MM.1S (cell line): ENCODE measurements around the gene FBXO38.

Experiments used
- DNase-seq: peaks from one replicate; pipeline ENCODE4 v3.0.0-alpha.2; 2015
- H2AFZ ChIP-seq: fragments of 300-600 bp; sonication (generic); 2 replicates; pipeline ENCODE4 v1.6.0; 2016; ENCODE audit warnings: antibody characterized with exemption, low read length
- H3F3A ChIP-seq: fragments of 300-600 bp; sonication (generic); 2 replicates; pipeline ENCODE4 v1.6.1; 2016; ENCODE audit warnings: mild to moderate bottlenecking, antibody characterized with exemption, low read length, moderate library complexity, mixed read lengths; ENCODE audit not compliant: insufficient read depth
- H3K27ac ChIP-seq: fragments of 300-600 bp; sonication (generic); 2 replicates; pipeline ENCODE4 v1.5.1; 2016; ENCODE audit warnings: mild to moderate bottlenecking, low read length
- H3K27me3 ChIP-seq: fragments of 300-600 bp; sonication (generic); replicated peaks from 2 replicates; pipeline ENCODE4 v1.6.0; 2016; ENCODE audit warnings: low read length; ENCODE audit not compliant: insufficient read depth
- H3K36me3 ChIP-seq: fragments of 300-600 bp; sonication (generic); replicated peaks from 2 replicates; pipeline ENCODE4 v1.6.1; 2016; ENCODE audit warnings: mild to moderate bottlenecking, low read length, mixed read lengths; ENCODE audit not compliant: insufficient read depth
- H3K4me1 ChIP-seq: fragments of 300-600 bp; sonication (generic); 2 replicates; pipeline ENCODE4 v1.6.1; 2016; ENCODE audit warnings: low read length, mixed read lengths
- H3K4me2 ChIP-seq: fragments of 300-600 bp; sonication (generic); 2 replicates; pipeline ENCODE4 v1.6.0; 2016; ENCODE audit warnings: low read depth, low read length
- H3K4me3 ChIP-seq: fragments of 300-600 bp; sonication (generic); 2 replicates; pipeline ENCODE4 v1.5.1; 2016; ENCODE audit warnings: low read length, mixed read lengths
- H3K79me2 ChIP-seq: fragments of 300-600 bp; sonication (generic); 2 replicates; pipeline ENCODE4 v1.6.1; 2016; ENCODE audit warnings: mixed run types, low read length, mixed read lengths
- H3K9ac ChIP-seq: fragments of 300-600 bp; sonication (generic); 2 replicates; pipeline ENCODE4 v1.6.1; 2016; ENCODE audit warnings: low read length, mixed read lengths
- H3K9me2 ChIP-seq: fragments of 300-600 bp; sonication (generic); replicated peaks from 2 replicates; pipeline ENCODE4 v1.6.1; 2016; ENCODE audit warnings: mild to moderate bottlenecking, low read length, mixed read lengths; ENCODE audit not compliant: insufficient read depth
- H3K9me3 ChIP-seq: fragments of 300-600 bp; sonication (generic); replicated peaks from 2 replicates; pipeline ENCODE4 v1.6.1; 2016; ENCODE audit warnings: mild to moderate bottlenecking, low read length, mixed read lengths; ENCODE audit not compliant: insufficient read depth
- H4K20me1 ChIP-seq: fragments of 300-600 bp; sonication (generic); 2 replicates; pipeline ENCODE4 v1.6.1; 2016; ENCODE audit warnings: mild to moderate bottlenecking, low read length, moderate library complexity, mixed read lengths; ENCODE audit not compliant: insufficient read depth
- CTCF ChIP-seq: fragments of 300-600 bp; sonication (generic); IDR thresholded peaks from 2 replicates; pipeline ENCODE4 v1.5.1; 2016; ENCODE audit warnings: antibody characterized with exemption, low read length, mixed read lengths
- EZH2 ChIP-seq: fragments of 300-600 bp; sonication (generic); optimal IDR thresholded peaks from 2 replicates; pipeline ENCODE3; 2017; ENCODE audit warnings: low read depth, mild to moderate bottlenecking, antibody characterized with exemption, low read length, mixed read lengths
- EZH2phosphoT487 ChIP-seq: fragments of 300-600 bp; sonication (generic); IDR thresholded peaks from 2 replicates; pipeline ENCODE4 v1.6.1; 2018; ENCODE audit warnings: antibody characterized with exemption, low read length

The FBXO38 gene

DNA sequence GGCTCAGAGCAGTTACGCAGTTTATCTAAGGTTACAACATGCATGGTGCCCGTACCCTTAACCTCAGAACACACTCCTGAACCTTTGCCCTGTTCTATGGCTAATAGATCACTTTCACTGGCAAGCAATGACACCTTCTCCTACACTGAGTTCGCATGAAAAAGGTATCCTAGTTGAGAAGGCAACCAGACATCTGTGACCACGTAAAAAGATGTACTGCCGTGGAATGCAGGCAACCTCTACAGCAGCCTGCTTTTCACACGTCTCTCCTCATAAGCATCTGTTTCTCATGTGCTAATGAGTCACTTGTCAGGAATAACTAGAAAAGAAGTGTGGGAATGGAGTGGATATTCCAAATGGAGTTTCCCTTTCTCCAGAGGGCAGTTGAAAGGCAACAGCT, 71.4 kb downstream of the FBXO38 start:
- no peaks in the 10 kb centered on the region for H3K4me1 ChIP-seq
- no peaks in the 10 kb centered on the region for H3K79me2 ChIP-seq
- H3K9ac ChIP-seq: no peak overlapping the region
- H4K20me1 ChIP-seq: no peaks in the 10 kb centered on the region
- H3F3A ChIP-seq: no peaks in the 10 kb centered on the region
- no peaks in the 10 kb centered on the region for H3K9me3 ChIP-seq
- DNase-seq: no peak
- no peaks in the 10 kb centered on the region for H3K36me3 ChIP-seq
- no peaks in the 10 kb centered on the region for H3K9me2 ChIP-seq
- H3K4me2 ChIP-seq: no peak overlapping the region
- no peak overlapping the region for H3K4me3 ChIP-seq
- H2AFZ ChIP-seq: no peak overlapping the region
- H3K27ac ChIP-seq: no peak overlapping the region
- no peaks in the 10 kb centered on the region for H3K27me3 ChIP-seq
- TF ChIP-seq EZH2: no peak
- no peak for TF ChIP-seq CTCF
- no peak for TF ChIP-seq EZH2phosphoT487

DNA sequence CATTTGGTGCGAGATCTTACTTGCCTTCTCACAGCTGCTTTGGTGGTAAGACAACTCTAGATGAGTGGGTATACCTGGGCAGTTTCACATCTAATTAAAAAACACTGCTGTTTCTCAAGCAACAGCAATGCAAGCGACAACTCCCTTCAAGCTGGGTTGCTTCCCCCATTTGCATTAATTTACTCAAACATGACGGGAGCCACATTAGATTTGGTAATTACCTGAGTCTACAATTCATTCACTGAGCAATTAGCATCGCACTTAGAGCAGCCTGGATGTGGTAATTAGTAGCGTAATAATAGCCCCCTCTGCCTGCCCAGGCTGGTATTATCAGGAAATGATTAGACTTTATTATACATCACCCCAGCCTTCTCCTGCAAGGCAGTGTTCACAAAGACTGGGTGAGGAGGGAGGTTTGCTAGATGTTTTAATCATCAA, 73.4 kb downstream of the FBXO38 start:
- H3K36me3 ChIP-seq: no peaks in the 10 kb centered on the region
- no peaks in the 10 kb centered on the region for H3K9me3 ChIP-seq
- H3F3A ChIP-seq: no peaks in the 10 kb centered on the region
- no peak overlapping the region for H3K4me2 ChIP-seq
- no peak overlapping the region for H3K27ac ChIP-seq
- H3K9ac ChIP-seq: no peak overlapping the region
- H3K4me3 ChIP-seq: no peak overlapping the region
- no peaks in the 10 kb centered on the region for H3K27me3 ChIP-seq
- H3K9me2 ChIP-seq: no peaks in the 10 kb centered on the region
- peak; percentile 16 for TF ChIP-seq CTCF
- TF ChIP-seq EZH2: no peak
- no peak for TF ChIP-seq EZH2phosphoT487
- DNase-seq: no peak
- no peak overlapping the region for H2AFZ ChIP-seq
- H4K20me1 ChIP-seq: no peaks in the 10 kb centered on the region
- no peaks in the 10 kb centered on the region for H3K79me2 ChIP-seq
- no peaks in the 10 kb centered on the region for H3K4me1 ChIP-seq

DNA sequence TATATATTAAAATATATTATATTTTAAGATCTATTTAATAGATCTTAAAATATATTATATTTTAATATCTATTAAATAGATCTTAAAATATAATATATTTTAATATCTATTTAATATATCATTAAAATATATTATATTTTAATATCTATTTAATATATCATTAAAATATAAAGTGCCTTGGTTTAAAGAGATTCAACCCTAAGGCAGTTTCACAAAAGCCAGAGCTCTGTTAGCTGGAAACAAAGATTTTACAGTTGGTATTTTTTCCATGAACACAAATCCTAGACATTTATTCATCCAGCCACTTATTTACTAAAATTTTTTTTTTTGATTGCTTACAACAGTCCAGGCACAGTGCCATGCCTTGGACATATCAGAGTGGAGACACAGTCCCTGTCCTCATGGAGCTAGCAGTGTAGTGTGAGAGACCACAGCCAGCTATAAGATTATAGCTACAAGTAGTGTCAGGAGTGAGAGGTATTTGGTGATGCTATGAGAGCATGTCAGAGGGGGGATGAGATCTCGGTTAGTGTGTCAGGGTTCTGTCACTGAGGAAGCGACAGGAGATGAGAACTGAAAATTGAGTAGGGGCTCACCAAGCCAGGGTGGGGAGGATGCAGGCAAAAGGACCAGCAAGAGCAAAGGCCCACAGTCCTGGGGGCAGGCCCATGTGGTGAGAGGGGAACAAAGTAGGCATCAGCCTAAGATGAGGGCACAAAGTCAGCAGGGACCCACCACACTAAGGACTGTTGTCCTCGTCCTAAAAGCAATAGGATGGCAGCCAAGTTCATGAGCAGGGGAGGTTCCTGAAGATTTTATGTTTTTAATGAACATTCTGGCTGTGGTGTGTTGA, 74.5 kb downstream of the FBXO38 start:
- H2AFZ ChIP-seq: no peak overlapping the region
- H3K4me3 ChIP-seq: no peak overlapping the region

More for the DNA sequence above, 74.5 kb downstream of the FBXO38 start:
- no peaks in the 10 kb centered on the region for H3K36me3 ChIP-seq
- no peak overlapping the region for H3K27ac ChIP-seq
- no peaks in the 10 kb centered on the region for H3K4me1 ChIP-seq
- H4K20me1 ChIP-seq: no peaks in the 10 kb centered on the region
- no peak for DNase-seq
- H3K27me3 ChIP-seq: no peaks in the 10 kb centered on the region
- H3K9me3 ChIP-seq: no peaks in the 10 kb centered on the region
- no peaks in the 10 kb centered on the region for H3K9me2 ChIP-seq
- H3K4me2 ChIP-seq: no peak overlapping the region
- TF ChIP-seq CTCF (no peak), EZH2 (no peak), EZH2phosphoT487 (no peak)
- H3K79me2 ChIP-seq: no peaks in the 10 kb centered on the region
- no peak overlapping the region for H3K9ac ChIP-seq
- no peaks in the 10 kb centered on the region for H3F3A ChIP-seq
